Mononuclear cell (primary cell): ENCODE measurements around the gene LEP. TPM values are rescaled to one million over a fixed set of nuclear protein-coding genes. Genes with fewer than 3 reads are reported as not detected.
A peak's percentile ranks its signal among the peaks of the same experiment; 100 is the strongest.
"Not testable (repeated sequence)": the region's sequence is repeated elsewhere in the genome, so short reads cannot be mapped to it uniquely, and the experiment has no call there.

Source experiments
- H3K27me3 ChIP-seq: 2 replicates; pipeline ENCODE4 v1.6.0; 2011; ENCODE audit warnings: low read length, control low read depth; ENCODE audit not compliant: insufficient read depth
- H3K4me1 ChIP-seq: 2 replicates; pipeline ENCODE4 v1.5.1; 2011; ENCODE audit warnings: mild to moderate bottlenecking, low read length, control low read depth; ENCODE audit not compliant: insufficient read depth
- H3K4me3 ChIP-seq: 2 replicates; pipeline ENCODE4 v1.5.1; 2011; ENCODE audit warnings: mild to moderate bottlenecking, low read length, moderate library complexity
- H3K9me3 ChIP-seq: 2 replicates; pipeline ENCODE4 v1.5.1; 2011; ENCODE audit warnings: low read depth, mild to moderate bottlenecking, control low read depth, low read length
- total RNA-seq: library from RNA; depleted of rRNA; stranded (reverse); fragments of >200 nt; gene quantifications from one replicate; pipeline ENCODE4 v1.2.3, GENCODE V29; 2012

The LEP gene
- total RNA-seq, 1 donor: not detected

DNA sequence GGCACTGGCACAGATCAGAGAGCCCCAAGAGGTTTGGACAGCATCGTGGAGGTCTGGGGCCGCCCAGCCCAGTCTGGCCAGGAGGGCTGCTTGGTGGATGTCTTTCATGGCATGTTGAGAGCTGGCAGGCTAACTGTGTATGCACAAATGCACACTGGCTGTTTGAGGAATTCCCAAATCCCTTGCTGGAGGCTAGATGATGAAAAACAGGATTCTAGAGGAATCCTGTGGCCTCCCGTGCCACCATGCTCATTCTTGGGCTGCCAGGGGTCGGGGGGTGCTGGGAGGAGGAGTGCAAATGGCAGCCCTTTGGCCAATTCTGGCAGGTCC is 26.5 kb downstream of the LEP start:
- Histone ChIP-seq H3K9me3 (no peaks in the 10 kb centered on the region), H3K4me3 (no peak overlapping the region), H3K4me1 (no peaks in the 10 kb centered on the region)

DNA sequence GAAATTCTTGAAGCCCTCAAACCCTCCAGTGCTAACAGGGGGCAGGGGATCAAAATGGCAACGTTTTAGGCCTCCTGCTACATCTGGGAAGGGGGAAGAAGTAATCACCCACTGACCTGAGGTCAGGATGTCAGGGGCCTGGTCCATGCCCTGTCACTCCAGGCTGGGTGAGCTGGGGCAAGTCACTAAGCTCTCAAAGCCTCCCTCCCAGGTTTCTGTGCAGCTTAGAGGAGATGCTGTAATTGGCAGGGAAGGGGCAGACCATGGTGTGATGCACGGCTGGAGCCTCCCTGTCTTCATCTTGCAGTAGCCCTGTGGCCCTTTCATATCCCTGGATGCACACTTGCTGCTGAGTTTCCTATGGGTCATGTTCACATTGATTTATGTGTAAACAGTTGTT is 27.2 kb downstream of the LEP start:
- Histone ChIP-seq H3K27me3 (peaks cover 4% of the 10 kb centered on the region), H3K9me3 (no peaks in the 10 kb centered on the region), H3K4me3 (no peak overlapping the region), H3K4me1 (no peaks in the 10 kb centered on the region)

More for the DNA sequence above, 26.5 kb downstream of the LEP start:
- peaks cover 4% of the 10 kb centered on the region for H3K27me3 ChIP-seq

- Histone ChIP-seq H3K4me1 (no peaks in the 10 kb centered on the region), H3K27me3 (peaks cover 4% of the 10 kb centered on the region), H3K9me3 (no peaks in the 10 kb centered on the region), H3K4me3 (no peak overlapping the region)
These were observed 29.8 kb downstream of the LEP start for GRCh38 chr7:128270826-128271272.

GRCh38 chr7:128271471-128271941 is 30.4 kb downstream of the LEP start:
- Histone ChIP-seq H3K27me3 (peaks cover 4% of the 10 kb centered on the region), H3K4me1 (no peaks in the 10 kb centered on the region), H3K9me3 (no peaks in the 10 kb centered on the region), H3K4me3 (peak overlapping the region; percentile 22)

GRCh38 chr7:128271942-128272481 is 30.9 kb downstream of the LEP start:
- H3K27me3 ChIP-seq: peaks cover 4% of the 10 kb centered on the region
- H3K9me3 ChIP-seq: no peaks in the 10 kb centered on the region
- H3K4me3 ChIP-seq: peak overlapping the region; percentile 22
- no peaks in the 10 kb centered on the region for H3K4me1 ChIP-seq

DNA sequence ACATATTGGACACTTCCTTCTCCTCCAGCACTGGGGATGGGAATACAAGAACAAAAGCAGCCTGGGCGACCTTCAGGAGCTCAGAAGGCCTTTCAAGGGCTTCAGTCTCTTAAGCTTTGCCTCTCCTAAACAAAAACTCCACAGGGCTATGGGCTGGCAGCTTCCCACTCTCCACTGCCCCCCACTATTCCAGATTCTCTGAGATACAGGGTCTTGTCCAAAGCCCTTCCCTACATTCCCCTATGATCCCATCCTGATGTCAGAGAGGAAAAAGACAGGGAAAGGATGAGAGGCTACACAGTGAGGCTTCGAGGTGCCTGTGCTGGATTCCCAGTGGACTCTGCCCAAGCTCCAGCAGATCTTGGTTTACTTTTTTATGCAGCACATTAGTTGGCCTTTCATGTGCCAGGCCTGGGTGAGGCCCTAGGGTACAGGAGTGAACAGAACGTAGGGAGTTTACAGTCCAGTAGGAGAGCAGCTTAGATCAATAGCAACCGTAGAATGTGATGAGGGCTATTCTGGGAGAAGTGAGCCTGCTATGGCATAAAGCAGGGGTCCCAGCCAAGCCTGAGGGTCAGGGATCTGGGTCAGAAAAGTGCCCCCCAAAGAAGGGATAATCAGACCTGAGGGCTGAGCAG is 33.3 kb downstream of the LEP start:
- Histone ChIP-seq H3K9me3 (no peaks in the 10 kb centered on the region), H3K4me1 (no peaks in the 10 kb centered on the region), H3K4me3 (no peak overlapping the region), H3K27me3 (peaks cover 4% of the 10 kb centered on the region)

GRCh38 chr7:128274884-128275603 is 34.0 kb downstream of the LEP start:
- H3K9me3 ChIP-seq: peaks cover under 1% of the 10 kb centered on the region
- H3K4me3 ChIP-seq: no peak overlapping the region
- H3K27me3 ChIP-seq: peaks cover 4% of the 10 kb centered on the region
- H3K4me1 ChIP-seq: no peaks in the 10 kb centered on the region

DNA sequence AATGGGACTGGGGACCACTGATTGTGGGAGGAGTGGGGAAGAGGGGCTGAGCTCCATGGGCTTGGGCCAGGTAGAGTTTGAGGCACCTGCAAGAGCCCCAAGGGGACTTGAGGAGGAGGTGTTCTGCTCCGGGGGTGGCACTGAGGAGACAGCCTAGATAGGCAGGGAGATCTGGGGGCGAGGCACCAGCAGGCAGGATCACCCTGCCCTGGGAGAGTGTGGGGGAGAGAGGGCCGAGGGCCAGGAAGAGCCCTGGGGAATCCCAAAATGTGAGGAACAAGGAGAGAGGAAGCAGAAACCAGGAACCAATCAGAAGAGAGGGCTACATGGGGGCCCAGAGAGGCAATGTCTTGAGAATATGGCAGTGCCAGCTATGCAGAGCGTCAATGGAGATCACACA is 34.6 kb downstream of the LEP start:
- Histone ChIP-seq H3K4me3 (no peak overlapping the region), H3K27me3 (peaks cover 4% of the 10 kb centered on the region), H3K9me3 (peaks cover 5% of the 10 kb centered on the region), H3K4me1 (no peaks in the 10 kb centered on the region)

GRCh38 chr7:128278366-128278765 is 37.3 kb downstream of the LEP start:
- Histone ChIP-seq H3K9me3 (peaks cover 5% of the 10 kb centered on the region), H3K4me1 (no peaks in the 10 kb centered on the region), H3K27me3 (no peaks in the 10 kb centered on the region), H3K4me3 (no peak overlapping the region)

DNA sequence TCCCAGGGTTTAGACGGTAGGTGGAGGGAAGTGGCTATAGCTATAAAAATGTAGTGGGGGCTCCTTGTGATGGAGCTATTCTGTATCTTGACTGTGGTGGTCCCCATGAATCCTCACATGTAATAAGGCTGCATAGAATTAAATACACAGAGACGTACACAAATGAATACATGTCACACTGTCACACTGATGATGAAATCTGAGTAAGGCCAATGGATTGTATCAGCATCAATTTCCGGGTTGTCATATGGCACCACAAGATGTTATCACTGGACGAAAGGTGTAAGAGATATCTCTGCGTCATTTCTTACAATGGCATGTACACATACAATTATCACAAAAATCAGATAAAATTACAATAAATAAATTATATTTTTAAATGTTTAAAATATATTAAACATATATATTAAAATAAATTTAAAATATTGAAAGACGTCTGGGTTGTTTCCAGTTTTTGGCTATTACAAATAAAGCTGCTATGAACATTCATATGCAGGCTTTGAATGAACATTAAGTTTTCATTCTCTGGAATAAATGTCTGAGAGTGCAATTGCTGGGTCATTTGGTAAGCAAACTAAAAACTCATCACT is 38.1 kb downstream of the LEP start:
- Histone ChIP-seq H3K9me3 (peaks cover 5% of the 10 kb centered on the region), H3K27me3 (no peaks in the 10 kb centered on the region), H3K4me3 (no peak overlapping the region), H3K4me1 (no peaks in the 10 kb centered on the region)

DNA sequence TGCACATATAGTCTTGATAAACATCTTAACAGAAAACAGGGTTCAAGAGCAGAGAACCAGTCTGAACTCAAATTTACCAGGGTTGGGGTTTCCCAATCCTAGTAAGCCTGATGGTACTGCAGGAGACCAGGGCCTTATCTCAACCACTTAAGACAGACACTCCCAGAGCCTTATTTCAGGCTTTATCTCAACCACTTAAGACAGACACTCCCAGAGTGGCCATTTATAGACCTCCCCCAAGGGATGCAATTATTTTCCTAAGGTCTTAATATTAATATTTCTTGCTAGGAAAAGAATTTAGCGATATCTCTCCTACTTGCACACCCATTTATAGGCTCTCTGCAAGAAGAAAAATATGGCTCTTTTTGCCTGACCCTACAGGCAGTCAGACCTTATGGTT is 39.4 kb downstream of the LEP start:
- not testable (repeated sequence) for H3K4me1 ChIP-seq, H3K27me3 ChIP-seq, H3K9me3 ChIP-seq, H3K4me3 ChIP-seq

- Histone ChIP-seq H3K27me3 (no peaks in the 10 kb centered on the region), H3K4me1 (no peaks in the 10 kb centered on the region), H3K4me3 (no peak overlapping the region), H3K9me3 (peaks cover 5% of the 10 kb centered on the region)
These were observed 40.7 kb downstream of the LEP start for GRCh38 chr7:128281605-128282380.

DNA sequence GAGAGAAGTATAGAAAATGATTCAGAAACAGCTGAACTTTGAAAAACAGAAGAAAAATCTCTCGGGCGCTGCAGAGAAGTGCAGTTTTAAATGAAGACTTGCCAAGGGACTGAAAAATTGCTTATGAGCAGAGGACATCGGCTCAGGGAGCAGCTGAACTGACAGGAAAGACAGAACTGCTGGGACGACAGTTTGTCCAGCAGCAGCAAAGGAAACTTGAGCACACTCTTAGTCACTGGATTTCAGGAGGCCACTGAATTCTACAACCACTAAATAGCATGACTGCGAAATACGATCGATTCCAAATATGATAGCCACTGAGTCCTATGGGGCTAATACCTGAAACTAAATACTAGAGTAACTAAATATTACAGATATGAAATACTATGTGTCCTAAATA is 43.0 kb downstream of the LEP start:
- Histone ChIP-seq H3K4me1 (no peaks in the 10 kb centered on the region), H3K4me3 (no peak overlapping the region), H3K9me3 (peaks cover 5% of the 10 kb centered on the region), H3K27me3 (no peaks in the 10 kb centered on the region)

DNA sequence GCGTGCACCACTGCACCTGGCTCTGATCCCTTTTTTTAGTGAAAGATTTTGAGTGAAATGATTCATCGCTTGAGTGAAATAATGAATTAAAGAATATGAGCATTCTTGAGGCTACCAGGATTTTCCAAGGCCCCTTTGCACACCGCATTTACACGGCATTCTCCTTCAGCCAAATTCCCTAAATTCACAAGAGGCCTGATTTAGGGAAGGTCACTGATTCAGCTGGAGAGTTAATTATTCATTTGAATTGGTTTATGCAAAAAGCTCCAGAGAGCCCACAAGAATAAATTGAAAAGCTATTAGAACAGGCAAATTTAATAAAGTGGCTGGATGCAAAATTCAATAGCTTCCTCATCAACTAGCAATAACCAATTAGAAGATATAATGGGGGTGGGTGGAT is 46.5 kb downstream of the LEP start:
- no peaks in the 10 kb centered on the region for H3K27me3 ChIP-seq
- H3K4me1 ChIP-seq: no peaks in the 10 kb centered on the region
- no peaks in the 10 kb centered on the region for H3K9me3 ChIP-seq
- no peak overlapping the region for H3K4me3 ChIP-seq

DNA sequence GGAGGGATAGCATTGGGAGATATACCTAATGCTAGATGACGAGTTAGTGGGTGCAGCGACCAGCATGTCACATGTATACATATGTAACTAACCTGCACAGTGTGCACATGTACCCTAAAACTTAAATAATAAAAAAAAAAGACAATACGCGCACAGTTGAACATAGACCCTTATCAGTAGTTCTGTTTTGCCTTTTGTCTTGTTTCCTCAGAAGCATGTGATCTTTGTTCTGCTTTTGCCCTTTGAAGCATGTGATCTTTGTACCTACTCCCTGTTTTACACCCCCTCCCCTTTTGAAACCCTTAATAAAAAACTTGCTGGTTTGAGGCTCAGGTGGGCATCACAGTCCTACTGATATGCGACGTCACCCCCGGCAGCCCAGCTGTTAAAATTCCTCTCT is 56.9 kb downstream of the LEP start:
- not testable (repeated sequence) for H3K27me3 ChIP-seq, H3K4me3 ChIP-seq, H3K9me3 ChIP-seq, H3K4me1 ChIP-seq
